Measurements from ENCODE around the gene CBFA2T2.

CBFA2T2 gene

GRCh38 chr20:33576432-33577125, 86.7 kb downstream of the CBFA2T2 start:
- Histone ChIP-seq H3K27me3 (ENCODE audit: control insufficient read depth, insufficient read depth, low read length) (no peaks in the 10 kb centered on the region), H3K4me3 (ENCODE audit: low read depth, low read length) (no peak overlapping the region), H3K9me3 (ENCODE audit: control insufficient read depth, low read length) (no peaks in the 10 kb centered on the region), H3K4me2 (ENCODE audit: low read length) (no peak overlapping the region), H3K79me2 (peaks cover 26% of the 10 kb centered on the region), H3K9ac (no peak overlapping the region), H2AFZ (no peak overlapping the region), H3K36me3 (ENCODE audit: control insufficient read depth, insufficient read depth, low read length) (no peaks in the 10 kb centered on the region), H3K27ac (no peak overlapping the region), H3K4me1 (peaks cover 5% of the 10 kb centered on the region)
- TF ChIP-seq CTCF (IDR thresholded peaks at IDR 0.05), result no peak

DNA sequence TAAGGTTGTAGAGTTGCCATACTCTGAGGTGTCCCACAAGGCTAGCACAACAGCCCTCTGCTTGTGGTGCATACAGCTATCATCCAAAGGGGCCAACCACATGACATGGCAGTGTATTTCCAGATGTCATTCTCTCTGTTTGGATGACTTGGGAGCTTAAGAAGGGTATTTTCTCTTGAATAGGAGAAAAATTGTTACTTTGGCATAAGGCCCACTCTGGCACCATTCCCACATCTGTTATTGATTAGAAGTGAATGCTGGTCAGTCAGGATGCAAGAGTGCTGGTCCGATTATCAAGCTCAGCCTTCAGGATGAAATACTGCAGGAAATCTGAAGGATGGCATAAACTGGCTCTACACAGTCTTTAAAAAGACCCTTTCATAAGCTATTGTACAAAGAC, 88.6 kb downstream of the CBFA2T2 start:
- H2AFZ ChIP-seq, result no peak overlapping the region
- no peak overlapping the region for H3K4me3 ChIP-seq (ENCODE audit: low read depth, low read length)
- H3K79me2 ChIP-seq, result peaks cover 30% of the 10 kb centered on the region
- H3K9ac ChIP-seq, result no peak overlapping the region
- H3K4me1 ChIP-seq, result peaks cover 5% of the 10 kb centered on the region
- H3K4me2 ChIP-seq (ENCODE audit: low read length), result no peak overlapping the region
- TF ChIP-seq CTCF (IDR thresholded peaks at IDR 0.05), result no peak
- H3K27me3 ChIP-seq (ENCODE audit: control insufficient read depth, insufficient read depth, low read length), result no peaks in the 10 kb centered on the region
- H3K36me3 ChIP-seq (ENCODE audit: control insufficient read depth, insufficient read depth, low read length), result no peaks in the 10 kb centered on the region
- H3K9me3 ChIP-seq (ENCODE audit: control insufficient read depth, low read length), result no peaks in the 10 kb centered on the region
- H3K27ac ChIP-seq, result no peak overlapping the region

DNA sequence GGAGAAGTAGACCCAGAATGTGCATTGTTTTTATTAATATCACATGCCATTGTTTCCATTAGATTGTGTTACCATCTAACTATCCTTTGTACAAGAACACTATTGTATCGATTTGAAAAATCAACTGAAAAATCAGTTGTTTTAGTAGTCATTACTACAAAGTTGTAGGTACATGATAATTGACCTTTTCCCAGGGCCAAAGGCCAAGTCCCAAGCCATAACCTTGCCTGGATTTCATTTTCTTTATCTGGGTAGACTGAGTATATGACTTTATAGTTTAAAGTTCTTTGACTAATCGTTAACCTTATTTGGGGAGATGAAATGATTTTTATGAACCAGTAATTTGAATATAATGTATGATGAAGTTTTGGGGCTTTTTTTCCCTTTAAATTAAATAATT, 93.2 kb downstream of the CBFA2T2 start:
- H3K4me1 ChIP-seq, result no peaks in the 10 kb centered on the region
- H3K27ac ChIP-seq, result no peak overlapping the region
- H3K36me3 ChIP-seq (ENCODE audit: control insufficient read depth, insufficient read depth, low read length), result no peaks in the 10 kb centered on the region
- no peak overlapping the region for H3K4me3 ChIP-seq (ENCODE audit: low read depth, low read length)
- no peaks in the 10 kb centered on the region for H3K27me3 ChIP-seq (ENCODE audit: control insufficient read depth, insufficient read depth, low read length)
- H3K4me2 ChIP-seq (ENCODE audit: low read length), result no peak overlapping the region
- H3K79me2 ChIP-seq, result peaks cover 37% of the 10 kb centered on the region
- no peaks in the 10 kb centered on the region for H3K9me3 ChIP-seq (ENCODE audit: control insufficient read depth, low read length)
- no peak for TF ChIP-seq CTCF (IDR thresholded peaks at IDR 0.05)
- H3K9ac ChIP-seq, result no peak overlapping the region
- no peak overlapping the region for H2AFZ ChIP-seq

- TF ChIP-seq CTCF (IDR thresholded peaks at IDR 0.05), result no peak
- Histone ChIP-seq H3K27me3 (ENCODE audit: control insufficient read depth, insufficient read depth, low read length) (no peaks in the 10 kb centered on the region), H3K4me1 (no peaks in the 10 kb centered on the region), H3K4me3 (ENCODE audit: low read depth, low read length) (no peak overlapping the region), H3K79me2 (peaks cover 31% of the 10 kb centered on the region), H3K9me3 (ENCODE audit: control insufficient read depth, low read length) (no peaks in the 10 kb centered on the region), H2AFZ (no peak overlapping the region), H3K9ac (no peak overlapping the region), H3K4me2 (ENCODE audit: low read length) (no peak overlapping the region), H3K36me3 (ENCODE audit: control insufficient read depth, insufficient read depth, low read length) (no peaks in the 10 kb centered on the region), H3K27ac (no peak overlapping the region)
Observed at GRCh38 chr20:33584976-33585375, 95.1 kb downstream of the CBFA2T2 start.

- Histone ChIP-seq H3K79me2 (peaks cover 30% of the 10 kb centered on the region), H3K9me3 (ENCODE audit: control insufficient read depth, low read length) (no peaks in the 10 kb centered on the region), H3K36me3 (ENCODE audit: control insufficient read depth, insufficient read depth, low read length) (no peaks in the 10 kb centered on the region), H3K4me1 (no peaks in the 10 kb centered on the region), H3K4me2 (ENCODE audit: low read length) (no peak overlapping the region), H3K9ac (no peak overlapping the region), H3K4me3 (ENCODE audit: low read depth, low read length) (no peak overlapping the region), H3K27ac (no peak overlapping the region), H3K27me3 (ENCODE audit: control insufficient read depth, insufficient read depth, low read length) (no peaks in the 10 kb centered on the region), H2AFZ (no peak overlapping the region)
- TF ChIP-seq CTCF (IDR thresholded peaks at IDR 0.05), result no peak
Observed at GRCh38 chr20:33585413-33585812, 95.5 kb downstream of the CBFA2T2 start.

Measured in parathyroid adenoma (tissue), 2 donors.